ENCODE data around the gene GOLM1.

Gene GOLM1

GRCh38 chr9:86122311-86122710, 23.0 kb upstream of the GOLM1 start:
- Histone ChIP-seq H3K27me3 (ENCODE audit: control insufficient read depth in 5 of 5, insufficient read depth in 4 of 5, low read length in 5 of 5) (no peaks in the 10 kb centered on the region), H3K36me3 (ENCODE audit: control insufficient read depth in 5 of 5, insufficient read depth in 5 of 5, low read length in 5 of 5) (no peaks in the 10 kb centered on the region), H3K9ac (ENCODE audit: low read length in 5 of 5) (no peak overlapping the region)

GRCh38 chr9:86119457-86119856, 20.1 kb upstream of the GOLM1 start:
- Histone ChIP-seq H3K27ac (ENCODE audit: low read depth, low read length) (no peak overlapping the region), H3K9me3 (ENCODE audit: control insufficient read depth in 5 of 5, low read length in 5 of 5) (no peaks in the 10 kb centered on the region), H3K9ac (ENCODE audit: low read length in 5 of 5) (no peak overlapping the region), H3K36me3 (ENCODE audit: control insufficient read depth in 5 of 5, insufficient read depth in 5 of 5, low read length in 5 of 5) (no peaks in the 10 kb centered on the region), H3K27me3 (ENCODE audit: control insufficient read depth in 5 of 5, insufficient read depth in 4 of 5, low read length in 5 of 5) (peaks cover 0 to 5% (median 0%) of the 10 kb centered on the region in 5 donors), H3K4me1 (ENCODE audit: control insufficient read depth in 5 of 5, insufficient read depth in 5 of 5, low read length in 5 of 5) (no peaks in the 10 kb centered on the region), H3K4me3 (ENCODE audit: low read depth in 1 of 5, low read length in 5 of 5) (no peak overlapping the region)

More at GRCh38 chr9:86122311-86122710, 23.0 kb upstream of the GOLM1 start:
- H3K27ac ChIP-seq (ENCODE audit: low read depth, low read length) = no peak overlapping the region
- peaks cover 0 to 5% (median 0%) of the 10 kb centered on the region in 5 donors for H3K4me1 ChIP-seq (ENCODE audit: control insufficient read depth in 5 of 5, insufficient read depth in 5 of 5, low read length in 5 of 5)
- H3K4me3 ChIP-seq (ENCODE audit: low read depth in 1 of 5, low read length in 5 of 5) = no peak overlapping the region
- no peaks in the 10 kb centered on the region for H3K9me3 ChIP-seq (ENCODE audit: control insufficient read depth in 5 of 5, low read length in 5 of 5)

GRCh38 chr9:86116425-86116824, 17.1 kb upstream of the GOLM1 start:
- no peak overlapping the region for H3K9ac ChIP-seq (ENCODE audit: low read length in 5 of 5)
- no peak overlapping the region for H3K27ac ChIP-seq (ENCODE audit: low read depth, low read length)
- no peaks in the 10 kb centered on the region for H3K36me3 ChIP-seq (ENCODE audit: control insufficient read depth in 5 of 5, insufficient read depth in 5 of 5, low read length in 5 of 5)
- H3K4me1 ChIP-seq (ENCODE audit: control insufficient read depth in 5 of 5, insufficient read depth in 5 of 5, low read length in 5 of 5) = no peaks in the 10 kb centered on the region
- H3K4me3 ChIP-seq (ENCODE audit: low read depth in 1 of 5, low read length in 5 of 5) = no peak overlapping the region
- no peaks in the 10 kb centered on the region for H3K9me3 ChIP-seq (ENCODE audit: control insufficient read depth in 5 of 5, low read length in 5 of 5)
- peaks cover 0 to 5% (median 0%) of the 10 kb centered on the region in 5 donors for H3K27me3 ChIP-seq (ENCODE audit: control insufficient read depth in 5 of 5, insufficient read depth in 4 of 5, low read length in 5 of 5)

- Histone ChIP-seq H3K27ac (ENCODE audit: low read depth, low read length) (no peak overlapping the region), H3K9me3 (ENCODE audit: control insufficient read depth in 5 of 5, low read length in 5 of 5) (no peaks in the 10 kb centered on the region), H3K9ac (ENCODE audit: low read length in 5 of 5) (no peak overlapping the region), H3K27me3 (ENCODE audit: control insufficient read depth in 5 of 5, insufficient read depth in 4 of 5, low read length in 5 of 5) (peaks cover 0 to 5% (median 0%) of the 10 kb centered on the region in 5 donors), H3K36me3 (ENCODE audit: control insufficient read depth in 5 of 5, insufficient read depth in 5 of 5, low read length in 5 of 5) (no peaks in the 10 kb centered on the region), H3K4me1 (ENCODE audit: control insufficient read depth in 5 of 5, insufficient read depth in 5 of 5, low read length in 5 of 5) (no peaks in the 10 kb centered on the region), H3K4me3 (ENCODE audit: low read depth in 1 of 5, low read length in 5 of 5) (no peak overlapping the region)
Measured at GRCh38 chr9:86115886-86116285, 16.5 kb upstream of the GOLM1 start.

GRCh38 chr9:86112057-86112456, 12.7 kb upstream of the GOLM1 start:
- no peak overlapping the region for H3K27ac ChIP-seq (ENCODE audit: low read depth, low read length)
- H3K9me3 ChIP-seq (ENCODE audit: control insufficient read depth in 5 of 5, low read length in 5 of 5) = no peaks in the 10 kb centered on the region
- H3K36me3 ChIP-seq (ENCODE audit: control insufficient read depth in 5 of 5, insufficient read depth in 5 of 5, low read length in 5 of 5) = no peaks in the 10 kb centered on the region
- H3K27me3 ChIP-seq (ENCODE audit: control insufficient read depth in 5 of 5, insufficient read depth in 4 of 5, low read length in 5 of 5) = peaks cover 0 to 5% (median 0%) of the 10 kb centered on the region in 5 donors
- no peaks in the 10 kb centered on the region for H3K4me1 ChIP-seq (ENCODE audit: control insufficient read depth in 5 of 5, insufficient read depth in 5 of 5, low read length in 5 of 5)
- H3K4me3 ChIP-seq (ENCODE audit: low read depth in 1 of 5, low read length in 5 of 5) = no peak overlapping the region
- no peak overlapping the region for H3K9ac ChIP-seq (ENCODE audit: low read length in 5 of 5)

GRCh38 chr9:86102626-86103025, 3.3 kb upstream of the GOLM1 start:
- no peaks in the 10 kb centered on the region for H3K27me3 ChIP-seq (ENCODE audit: control insufficient read depth in 5 of 5, insufficient read depth in 4 of 5, low read length in 5 of 5)
- no peaks in the 10 kb centered on the region for H3K36me3 ChIP-seq (ENCODE audit: control insufficient read depth in 5 of 5, insufficient read depth in 5 of 5, low read length in 5 of 5)
- no peaks in the 10 kb centered on the region for H3K9me3 ChIP-seq (ENCODE audit: control insufficient read depth in 5 of 5, low read length in 5 of 5)
- H3K4me3 ChIP-seq (ENCODE audit: low read depth in 1 of 5, low read length in 5 of 5) = no peak overlapping the region
- H3K27ac ChIP-seq (ENCODE audit: low read depth, low read length) = no peak overlapping the region
- H3K4me1 ChIP-seq (ENCODE audit: control insufficient read depth in 5 of 5, insufficient read depth in 5 of 5, low read length in 5 of 5) = peaks cover 2 to 23% (median 15%) of the 10 kb centered on the region in 5 donors
- H3K9ac ChIP-seq (ENCODE audit: low read length in 5 of 5) = no peak overlapping the region

GRCh38 chr9:86099701-86100364, 475 bp upstream of the GOLM1 start:
- Histone ChIP-seq H3K9ac (ENCODE audit: low read length in 5 of 5) (peak overlapping the region; percentile 73 to 84 (median 77)), H3K36me3 (ENCODE audit: control insufficient read depth in 5 of 5, insufficient read depth in 5 of 5, low read length in 5 of 5) (no peaks in the 10 kb centered on the region), H3K4me1 (ENCODE audit: control insufficient read depth in 5 of 5, insufficient read depth in 5 of 5, low read length in 5 of 5) (peaks cover 2 to 26% (median 16%) of the 10 kb centered on the region in 5 donors), H3K9me3 (ENCODE audit: control insufficient read depth in 5 of 5, low read length in 5 of 5) (no peaks in the 10 kb centered on the region), H3K4me3 (ENCODE audit: low read depth in 1 of 5, low read length in 5 of 5) (peak overlapping the region; percentile 75 to 84 (median 82)), H3K27ac (ENCODE audit: low read depth, low read length) (peak overlapping the region; percentile 52), H3K27me3 (ENCODE audit: control insufficient read depth in 5 of 5, insufficient read depth in 4 of 5, low read length in 5 of 5) (no peaks in the 10 kb centered on the region)

- Histone ChIP-seq H3K36me3 (ENCODE audit: control insufficient read depth in 5 of 5, insufficient read depth in 5 of 5, low read length in 5 of 5) (no peaks in the 10 kb centered on the region), H3K9me3 (ENCODE audit: control insufficient read depth in 5 of 5, low read length in 5 of 5) (no peaks in the 10 kb centered on the region), H3K4me1 (ENCODE audit: control insufficient read depth in 5 of 5, insufficient read depth in 5 of 5, low read length in 5 of 5) (peaks cover 2 to 26% (median 16%) of the 10 kb centered on the region in 5 donors), H3K4me3 (ENCODE audit: low read depth in 1 of 5, low read length in 5 of 5) (peak overlapping the region in 1 of 5 donors; percentile 83), H3K9ac (ENCODE audit: low read length in 5 of 5) (no peak overlapping the region), H3K27ac (ENCODE audit: low read depth, low read length) (no peak overlapping the region), H3K27me3 (ENCODE audit: control insufficient read depth in 5 of 5, insufficient read depth in 4 of 5, low read length in 5 of 5) (no peaks in the 10 kb centered on the region)
Measured at GRCh38 chr9:86097510-86098224, 1.7 kb downstream of the GOLM1 start.

GRCh38 chr9:86096386-86096785, 3.0 kb downstream of the GOLM1 start:
- Histone ChIP-seq H3K9me3 (ENCODE audit: control insufficient read depth in 5 of 5, low read length in 5 of 5) (no peaks in the 10 kb centered on the region), H3K9ac (ENCODE audit: low read length in 5 of 5) (no peak overlapping the region), H3K27ac (ENCODE audit: low read depth, low read length) (no peak overlapping the region), H3K27me3 (ENCODE audit: control insufficient read depth in 5 of 5, insufficient read depth in 4 of 5, low read length in 5 of 5) (no peaks in the 10 kb centered on the region), H3K36me3 (ENCODE audit: control insufficient read depth in 5 of 5, insufficient read depth in 5 of 5, low read length in 5 of 5) (no peaks in the 10 kb centered on the region), H3K4me3 (ENCODE audit: low read depth in 1 of 5, low read length in 5 of 5) (no peak overlapping the region), H3K4me1 (ENCODE audit: control insufficient read depth in 5 of 5, insufficient read depth in 5 of 5, low read length in 5 of 5) (peaks cover 2 to 26% (median 16%) of the 10 kb centered on the region in 5 donors)

- no peaks in the 10 kb centered on the region for H3K36me3 ChIP-seq (ENCODE audit: control insufficient read depth in 5 of 5, insufficient read depth in 5 of 5, low read length in 5 of 5)
- H3K9ac ChIP-seq (ENCODE audit: low read length in 5 of 5) = no peak overlapping the region
- H3K27me3 ChIP-seq (ENCODE audit: control insufficient read depth in 5 of 5, insufficient read depth in 4 of 5, low read length in 5 of 5) = no peaks in the 10 kb centered on the region
- H3K4me3 ChIP-seq (ENCODE audit: low read depth in 1 of 5, low read length in 5 of 5) = no peak overlapping the region
- H3K9me3 ChIP-seq (ENCODE audit: control insufficient read depth in 5 of 5, low read length in 5 of 5) = no peaks in the 10 kb centered on the region
- no peak overlapping the region for H3K27ac ChIP-seq (ENCODE audit: low read depth, low read length)
- H3K4me1 ChIP-seq (ENCODE audit: control insufficient read depth in 5 of 5, insufficient read depth in 5 of 5, low read length in 5 of 5) = peaks cover 2 to 16% (median 7%) of the 10 kb centered on the region in 5 donors
Measured at GRCh38 chr9:86093788-86094555, 5.4 kb downstream of the GOLM1 start.

All from subcutaneous abdominal adipose tissue (tissue), 5 donors.